HG03457 (cell line): ENCODE data around the gene GAD1.

Experiments used
- ATAC-seq: cut with Tn5 transposase; IDR thresholded peaks from one replicate; pipeline ENCODE4 v1.9.1; 2021; ENCODE audit warnings: moderate number of reproducible peaks; ENCODE audit not compliant: unreplicated experiment

GAD1 gene

GRCh38 chr2:170817093-170818035, 677 bp downstream of the GAD1 start:
- no peak for ATAC-seq

- no peak for ATAC-seq
Measured at GRCh38 chr2:170818036-170818751, 1.5 kb downstream of the GAD1 start.

- no peak for ATAC-seq
Measured at GRCh38 chr2:170818752-170819470, 2.2 kb downstream of the GAD1 start.

- ATAC-seq = no peak
Measured at GRCh38 chr2:170819680-170820664, 3.3 kb downstream of the GAD1 start.

GRCh38 chr2:170820757-170821530, 4.3 kb downstream of the GAD1 start:
- ATAC-seq = no peak

GRCh38 chr2:170821531-170822289, 5.0 kb downstream of the GAD1 start:
- ATAC-seq = no peak

GRCh38 chr2:170822290-170823087, 5.8 kb downstream of the GAD1 start:
- no peak for ATAC-seq

- no peak for ATAC-seq
Measured at GRCh38 chr2:170823088-170823897, 6.6 kb downstream of the GAD1 start.

- ATAC-seq = no peak
Measured at GRCh38 chr2:170823898-170824215, 7.2 kb downstream of the GAD1 start.

GRCh38 chr2:170824526-170825015, 7.9 kb downstream of the GAD1 start:
- no peak for ATAC-seq

GRCh38 chr2:170827841-170828532, 11.3 kb downstream of the GAD1 start:
- ATAC-seq = no peak

GRCh38 chr2:170828533-170828916, 11.8 kb downstream of the GAD1 start:
- no peak for ATAC-seq

GRCh38 chr2:170829036-170829435, 12.3 kb downstream of the GAD1 start:
- no peak for ATAC-seq

- no peak for ATAC-seq
Measured at GRCh38 chr2:170830166-170830565, 13.5 kb downstream of the GAD1 start.

- no peak for ATAC-seq
Measured at GRCh38 chr2:170831115-170831514, 14.4 kb downstream of the GAD1 start.

GRCh38 chr2:170836027-170836426, 19.3 kb downstream of the GAD1 start:
- ATAC-seq = no peak
